Naive thymus-derived CD4-positive, alpha-beta T cell (primary cell): ENCODE data around the gene BNIPL. TPM values are rescaled to one million over a fixed set of nuclear protein-coding genes. Genes with fewer than 3 reads are reported as not detected.

Source experiments
- ATAC-seq: fragments of 150-1000 bp; cut with Tn5 transposase; 2 replicates; pipeline ENCODE4 v1.10.0; 2021; ENCODE audit warnings: mild to moderate bottlenecking, moderate library complexity
- CTCF ChIA-PET: fragments of 350-600 bp; sonication (Branson Sonifier 250); formaldehyde crosslinking; loops from one replicate; lab custom pipeline; 2021; ENCODE audit warnings: antibody characterized with exemption; lab: Charles Lee
- POLR2A ChIA-PET: fragments of 350-600 bp; sonication (Branson Sonifier 250); formaldehyde crosslinking; loops from one replicate; lab custom pipeline; 2021; ENCODE audit warnings: antibody characterized with exemption, inconsistent platforms; lab: Charles Lee
- DNase-seq, 9 donors: peaks; one replicate each; pipeline versions ENCODE4 v3.0.0 to v3.0.0-alpha.2; 2020 to 2022; ENCODE audit warnings: mixed read lengths in 1 of 9
- H3K27ac ChIP-seq: one replicate; pipeline ENCODE4 v1.7.0; 2013; ENCODE audit warnings: mild to moderate bottlenecking, low read depth, low read length, moderate library complexity
- H3K27me3 ChIP-seq, 2 donors: one replicate each; pipeline ENCODE4 v1.7.0; 2013; ENCODE audit warnings: low read length in 2 of 2, mild to moderate bottlenecking in 2 of 2, moderate library complexity in 2 of 2; ENCODE audit not compliant: control insufficient read depth in 2 of 2, insufficient read depth in 2 of 2
- H3K36me3 ChIP-seq, 3 experiments: 1 replicate in 2 of 3; 2 replicates in 1 of 3; pipeline ENCODE4 v1.7.0; 2013; ENCODE audit warnings: low read length in 3 of 3, mild to moderate bottlenecking in 3 of 3, moderate library complexity in 1 of 3; ENCODE audit not compliant: insufficient read depth in 3 of 3, control insufficient read depth in 2 of 3
- H3K4me1 ChIP-seq, 2 donors: one replicate each; pipeline ENCODE4 v1.7.0; 2013; ENCODE audit warnings: low read length in 2 of 2, mild to moderate bottlenecking in 2 of 2, moderate library complexity in 1 of 2; ENCODE audit not compliant: control insufficient read depth in 2 of 2, insufficient read depth in 2 of 2
- H3K4me3 ChIP-seq: 2 replicates; pipeline ENCODE4 v1.7.0; 2013; ENCODE audit warnings: mild to moderate bottlenecking, low read length
- H3K9me3 ChIP-seq, 3 experiments: 1 replicate in 2 of 3; 2 replicates in 1 of 3; pipeline ENCODE4 v1.7.0; 2013; ENCODE audit warnings: low read length in 3 of 3; ENCODE audit not compliant: control insufficient read depth in 2 of 3
- H3K27ac Mint-ChIP-seq, 9 donors: one replicate each; pipeline ENCODE4 v1.8.0; 2020 to 2022; ENCODE audit warnings: mixed read lengths in 9 of 9, mild to moderate bottlenecking in 8 of 9, moderate library complexity in 5 of 9, inconsistent platforms in 2 of 9
- H3K27me3 Mint-ChIP-seq, 5 donors: one replicate each; pipeline ENCODE4 v1.8.0; 2021 to 2022; ENCODE audit warnings: mixed read lengths in 5 of 5, mild to moderate bottlenecking in 1 of 5
- H3K36me3 Mint-ChIP-seq, 5 donors: one replicate each; pipeline ENCODE4 v1.8.0; 2020 to 2022; ENCODE audit warnings: mixed read lengths in 5 of 5, mild to moderate bottlenecking in 3 of 5, inconsistent platforms in 1 of 5
- H3K4me1 Mint-ChIP-seq, 7 donors: one replicate each; pipeline ENCODE4 v1.8.0; 2020 to 2022; ENCODE audit warnings: mixed read lengths in 7 of 7, mild to moderate bottlenecking in 3 of 7, inconsistent platforms in 1 of 7
- H3K4me3 Mint-ChIP-seq, 10 donors: one replicate each; pipeline ENCODE4 v1.8.0; 2020 to 2022; ENCODE audit warnings: mild to moderate bottlenecking in 10 of 10, mixed read lengths in 10 of 10, moderate library complexity in 6 of 10, inconsistent platforms in 2 of 10
- H3K9me3 Mint-ChIP-seq, 11 donors: one replicate each; pipeline ENCODE4 v1.8.0; 2020 to 2022; ENCODE audit warnings: mixed read lengths in 11 of 11, mild to moderate bottlenecking in 4 of 11, inconsistent platforms in 1 of 11, moderate library complexity in 1 of 11
- intact Hi-C, 2 donors: fragments of 100-400 bp; cut with micrococcal nuclease; formaldehyde crosslinking; loops; one replicate each; pipeline ENCODE4 v1.15.1; 2023
- polyA plus RNA-seq, 2 donors: library from polyadenylated mRNA; unstranded; fragments of 300-500 nt; fragmentation: Illumina TruSeq; gene quantifications; one replicate each; pipeline ENCODE4 v1.2.3, GENCODE V29; 2021
- total RNA-seq, 6 experiments: library from RNA in 5 of 6; stranded (reverse) in 5 of 6; gene quantifications; 1 replicate in 5 of 6; 2 replicates in 1 of 6; pipeline ENCODE4 v1.2.3 and lab custom pipeline; 2021 to 2026

Gene BNIPL
- total and polyA plus RNA-seq, 7 experiments from 2014 or later, result 0.08 to 9.4 (median 1.0) TPM

DNA sequence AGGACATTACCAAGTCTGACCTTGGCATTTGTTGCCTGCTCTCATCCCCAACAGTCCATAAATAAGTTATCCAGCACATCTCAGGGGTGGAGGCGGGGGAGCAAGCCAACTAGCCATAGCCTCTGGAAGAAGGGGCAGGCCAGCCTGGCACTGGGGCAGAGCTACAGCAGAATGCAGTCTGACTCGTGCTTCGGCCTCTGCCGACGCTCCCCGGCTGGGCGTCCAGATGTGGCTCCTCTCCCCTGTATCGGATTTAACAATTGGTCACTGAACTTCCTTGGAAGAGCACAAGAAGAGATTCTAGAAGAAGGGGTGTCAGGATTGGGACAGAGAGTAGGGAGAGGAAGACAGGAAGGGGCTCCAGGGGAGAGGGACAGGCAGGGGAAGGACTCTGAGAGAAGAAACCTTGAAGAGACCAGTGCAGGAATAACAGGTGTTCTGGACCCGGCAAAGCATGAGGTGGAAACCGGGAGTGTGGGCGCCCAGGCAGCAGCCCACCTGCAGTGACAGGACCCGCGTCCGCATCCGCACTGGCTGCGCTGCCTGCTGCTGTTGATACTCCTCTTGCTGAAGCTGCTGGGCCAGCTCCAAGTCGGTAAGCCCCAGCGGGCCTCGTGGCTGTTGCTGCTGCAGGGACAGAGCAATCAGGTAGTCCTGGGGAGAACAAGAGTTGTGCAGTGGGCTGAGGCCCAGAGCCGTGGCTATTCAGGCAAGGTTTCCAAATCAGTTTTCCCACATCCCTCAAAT, 39.1 kb upstream of the BNIPL start:
- no peaks in the 10 kb centered on the region for H3K9me3 ChIP-seq
- Mint-ChIP-seq H3K4me1 (peaks cover 18 to 39% (median 35%) of the 10 kb centered on the region in 7 donors), H3K36me3 (peaks cover 9 to 42% (median 19%) of the 10 kb centered on the region in 5 donors), H3K27ac (peak overlapping the region in 7 of 9 donors; percentile 1 to 69 (median 47)), H3K9me3 (no peaks in the 10 kb centered on the region), H3K4me3 (no peak overlapping the region), H3K27me3 (no peaks in the 10 kb centered on the region)
- no peak overlapping the region for H3K27ac ChIP-seq
- no peak overlapping the region for H3K4me3 ChIP-seq
- peaks cover 0 to 67% (median 14%) of the 10 kb centered on the region in 3 experiments for H3K36me3 ChIP-seq
- ATAC-seq (no peak), DNase-seq (no peak)
- intact Hi-C loops, result loop anchor here in 1 of 2 donors (10.0 kb wide), 2 partner anchors 162 to 532 kb away; no protein-coding TSS in a partner anchor
- no peaks in the 10 kb centered on the region for H3K27me3 ChIP-seq
- CTCF ChIA-PET, result interaction anchor here (1.1 to 7.8 kb wide), 3 partner anchors 9 to 19 kb away, joined by 4 to 56 read pairs (median 29); partner anchors contain the start of gene MINDY1
- POLR2A ChIA-PET, result interaction anchor here (0.7 to 2.7 kb wide), 4 partner anchors 7 to 202 kb away, joined by 3 to 20 read pairs (median 8); partner anchors contain the start of gene MINDY1
- peaks cover 3 to 35% of the 10 kb centered on the region in 2 donors for H3K4me1 ChIP-seq

DNA sequence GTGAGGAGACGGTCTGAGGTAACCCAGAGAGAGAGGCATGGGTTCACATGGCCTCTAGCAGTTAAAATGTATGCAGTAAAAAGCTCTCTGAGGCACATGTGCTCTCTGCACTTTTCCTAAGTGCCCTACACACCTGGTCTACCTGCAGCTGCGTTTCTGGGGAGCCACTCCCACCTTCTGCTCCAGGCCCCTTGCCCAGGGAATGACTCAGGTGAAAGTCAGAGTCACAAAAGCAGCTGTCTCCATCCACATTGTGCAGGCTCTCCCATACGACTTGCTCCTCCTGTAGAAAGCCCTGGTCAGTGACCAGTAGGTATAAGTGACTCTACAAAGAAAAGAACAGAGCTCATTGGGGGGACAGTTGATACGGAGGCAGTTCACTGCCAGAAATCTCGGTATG, 38.4 kb upstream of the BNIPL start:
- Histone ChIP-seq H3K9me3 (no peaks in the 10 kb centered on the region), H3K4me1 (peaks cover 8 to 41% of the 10 kb centered on the region in 2 donors), H3K27me3 (no peaks in the 10 kb centered on the region), H3K4me3 (no peak overlapping the region), H3K36me3 (peaks cover 0 to 67% (median 14%) of the 10 kb centered on the region in 3 experiments), H3K27ac (no peak overlapping the region)
- H3K27me3 Mint-ChIP-seq, result no peaks in the 10 kb centered on the region
- peaks cover 25 to 46% (median 41%) of the 10 kb centered on the region in 7 donors for H3K4me1 Mint-ChIP-seq
- ChIA-PET POLR2A (interaction anchor here (0.9 to 1.8 kb wide), 3 partner anchors 9 to 57 kb away, joined by 3 to 13 read pairs (median 7); partner anchors contain the start of gene MINDY1), CTCF (interaction anchor here (7.8 kb wide), 1 partner anchor 19 kb away, joined by 56 read pairs; no protein-coding TSS in a partner anchor)
- no peak for DNase-seq
- intact Hi-C loops, result loop anchor here in 1 of 2 donors (10.0 kb wide), 2 partner anchors 163 to 533 kb away; no protein-coding TSS in a partner anchor
- ATAC-seq, result no peak
- peak overlapping the region in 3 of 9 donors; percentile 28 to 71 (median 45) for H3K27ac Mint-ChIP-seq
- peaks cover 9 to 46% (median 19%) of the 10 kb centered on the region in 5 donors for H3K36me3 Mint-ChIP-seq
- no peaks in the 10 kb centered on the region for H3K9me3 Mint-ChIP-seq
- H3K4me3 Mint-ChIP-seq, result no peak overlapping the region

DNA sequence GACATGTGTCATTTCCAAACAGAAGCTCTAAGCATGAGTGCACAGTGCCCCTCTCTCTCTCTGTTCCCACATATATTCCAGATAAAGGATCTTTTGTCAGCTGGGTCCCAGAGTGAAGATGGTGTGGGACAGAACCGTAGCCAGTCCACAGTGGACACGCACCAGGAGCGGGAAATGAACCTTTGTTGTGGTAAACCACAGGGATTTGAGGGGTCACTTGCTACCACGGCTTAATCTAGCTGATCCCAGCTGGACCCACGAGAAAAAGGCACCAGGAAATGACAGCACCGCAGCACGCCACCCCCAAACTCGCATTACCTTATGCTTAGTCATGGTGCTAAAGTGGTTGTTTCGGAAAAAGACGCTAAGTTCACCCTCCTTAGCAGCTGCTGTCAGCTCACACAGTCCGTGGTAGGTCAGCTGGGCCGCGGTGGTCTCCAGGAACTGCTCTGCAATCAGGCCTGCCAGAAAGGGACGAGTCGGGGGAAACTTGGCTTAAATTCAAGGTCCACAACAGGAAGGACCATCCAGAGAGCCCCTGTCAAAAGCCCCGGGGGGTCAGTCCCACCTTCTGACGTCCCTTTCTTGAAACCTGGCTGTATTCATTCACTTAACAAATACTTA, 37.2 kb upstream of the BNIPL start:
- Histone ChIP-seq H3K36me3 (peaks cover 0 to 67% (median 14%) of the 10 kb centered on the region in 3 experiments), H3K27me3 (no peaks in the 10 kb centered on the region), H3K4me3 (no peak overlapping the region), H3K27ac (peak overlapping the region; percentile 45), H3K4me1 (peaks cover 11 to 44% of the 10 kb centered on the region in 2 donors), H3K9me3 (no peaks in the 10 kb centered on the region)
- DNase-seq (no peak), ATAC-seq (no peak)
- Mint-ChIP-seq H3K9me3 (no peaks in the 10 kb centered on the region), H3K4me1 (peaks cover 25 to 54% (median 48%) of the 10 kb centered on the region in 7 donors), H3K36me3 (peaks cover 9 to 46% (median 19%) of the 10 kb centered on the region in 5 donors), H3K27ac (peak overlapping the region in 8 of 9 donors; percentile 18 to 88 (median 66)), H3K4me3 (peak overlapping the region in 2 of 10 donors; percentile 7 to 15), H3K27me3 (no peaks in the 10 kb centered on the region)
- intact Hi-C loops, result loop anchor here in 1 of 2 donors (10.0 kb wide), 2 partner anchors 164 to 534 kb away; no protein-coding TSS in a partner anchor
- CTCF ChIA-PET, result interaction anchor here (0.6 to 7.8 kb wide), 7 partner anchors 20 to 77 kb away, joined by 3 to 56 read pairs (median 3); no protein-coding TSS in a partner anchor
- POLR2A ChIA-PET, result interaction anchor here (0.6 to 1.8 kb wide), 8 partner anchors 11 to 195 kb away, joined by 3 to 7 read pairs (median 4); no protein-coding TSS in a partner anchor

DNA sequence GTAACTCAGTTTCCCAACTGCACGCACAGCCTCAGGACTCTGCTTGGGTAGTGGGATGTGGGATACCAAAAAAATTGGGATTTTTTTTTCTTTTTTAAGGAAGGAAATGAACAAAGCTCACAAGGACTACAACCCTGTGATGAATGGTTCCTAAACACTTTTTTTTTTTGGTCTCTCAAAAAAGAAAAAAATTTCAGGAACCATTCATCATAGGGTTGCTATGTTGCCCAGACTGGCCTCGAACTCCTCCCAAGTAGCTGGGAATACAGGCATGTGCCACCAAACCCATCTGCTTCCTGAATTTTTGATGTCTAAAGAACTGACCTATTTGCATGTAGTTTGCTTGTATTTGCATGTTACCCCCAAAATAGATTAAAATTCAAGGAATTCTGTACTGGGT, 36.5 kb upstream of the BNIPL start:
- DNase-seq (no peak), ATAC-seq (no peak)
- H3K36me3 ChIP-seq, result peaks cover 0 to 66% (median 14%) of the 10 kb centered on the region in 3 experiments
- peak overlapping the region; percentile 45 for H3K27ac ChIP-seq
- POLR2A ChIA-PET, result interaction anchor here (0.6 to 1.8 kb wide), 8 partner anchors 10 to 195 kb away, joined by 3 to 7 read pairs (median 4); no protein-coding TSS in a partner anchor
- CTCF ChIA-PET, result interaction anchor here (0.6 to 7.8 kb wide), 5 partner anchors 8 to 71 kb away, joined by 3 to 56 read pairs (median 5); no protein-coding TSS in a partner anchor
- no peaks in the 10 kb centered on the region for H3K27me3 ChIP-seq
- peak overlapping the region in 6 of 9 donors; percentile 80 to 97 (median 96) for H3K27ac Mint-ChIP-seq
- intact Hi-C loops, result loop anchor here (5.0 to 10.0 kb wide), 4 partner anchors 38 to 535 kb away; no protein-coding TSS in a partner anchor
- peaks cover 25 to 56% (median 52%) of the 10 kb centered on the region in 7 donors for H3K4me1 Mint-ChIP-seq
- peaks cover 11 to 45% of the 10 kb centered on the region in 2 donors for H3K4me1 ChIP-seq
- peaks cover 9 to 46% (median 19%) of the 10 kb centered on the region in 5 donors for H3K36me3 Mint-ChIP-seq
- H3K9me3 Mint-ChIP-seq, result no peaks in the 10 kb centered on the region
- no peaks in the 10 kb centered on the region for H3K9me3 ChIP-seq
- H3K4me3 Mint-ChIP-seq, result peak overlapping the region in 2 of 10 donors; percentile 84 to 100
- H3K27me3 Mint-ChIP-seq, result no peaks in the 10 kb centered on the region
- H3K4me3 ChIP-seq, result no peak overlapping the region

DNA sequence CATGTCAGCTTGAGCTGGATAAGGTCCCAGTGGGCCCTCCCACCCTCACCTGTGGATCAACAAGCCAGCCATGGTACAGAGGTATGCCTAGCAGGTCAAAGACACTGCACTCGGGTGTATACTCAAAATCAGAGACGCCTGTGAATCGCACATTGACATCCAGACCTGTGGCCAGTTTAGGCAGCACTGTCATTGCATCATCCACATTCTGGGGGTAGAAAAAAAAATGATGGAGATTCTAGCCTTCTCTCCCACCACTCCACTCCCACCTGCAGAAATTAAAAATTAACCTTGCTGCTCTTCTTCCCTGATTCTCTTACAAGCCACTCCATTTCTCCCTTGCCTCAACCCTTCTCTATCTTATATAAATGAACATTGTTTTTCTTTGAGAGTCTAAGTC, 36.0 kb upstream of the BNIPL start:
- no peak overlapping the region for H3K27ac ChIP-seq
- peaks cover 0 to 61% (median 14%) of the 10 kb centered on the region in 3 experiments for H3K36me3 ChIP-seq
- H3K27me3 Mint-ChIP-seq, result no peaks in the 10 kb centered on the region
- DNase-seq (no peak), ATAC-seq (no peak)
- ChIA-PET CTCF (interaction anchor here (1.4 to 7.8 kb wide), 3 partner anchors 9 to 99 kb away, joined by 3 to 56 read pairs (median 5); no protein-coding TSS in a partner anchor), POLR2A (interaction anchor here (0.7 to 2.1 kb wide), 6 partner anchors 10 to 605 kb away, joined by 3 to 8 read pairs (median 5); partner anchors contain the start of genes CERS2 and TNFAIP8L2)
- peaks cover 11 to 45% of the 10 kb centered on the region in 2 donors for H3K4me1 ChIP-seq
- H3K36me3 Mint-ChIP-seq, result peaks cover 9 to 46% (median 19%) of the 10 kb centered on the region in 5 donors
- intact Hi-C loops, result loop anchor here (5.0 to 10.0 kb wide), 2 partner anchors 38 to 386 kb away; no protein-coding TSS in a partner anchor
- H3K9me3 ChIP-seq, result no peaks in the 10 kb centered on the region
- H3K9me3 Mint-ChIP-seq, result no peaks in the 10 kb centered on the region
- H3K4me3 Mint-ChIP-seq, result peak overlapping the region in 4 of 10 donors; percentile 84 to 100 (median 98)
- no peaks in the 10 kb centered on the region for H3K27me3 ChIP-seq
- no peak overlapping the region for H3K4me3 ChIP-seq
- peaks cover 29 to 57% (median 54%) of the 10 kb centered on the region in 7 donors for H3K4me1 Mint-ChIP-seq
- H3K27ac Mint-ChIP-seq, result peak overlapping the region in 8 of 9 donors; percentile 45 to 97 (median 94)
